RWPE2 (cell line): Measurements from ENCODE around the gene FOXF1.

Experiments
- ATAC-seq: fragments of 200-7000 bp; cut with Tn5 transposase; 3 replicates; pipeline ENCODE4 v1.9.1; 2021; ENCODE audit warnings: low read depth
- DNase-seq: peaks from one replicate; pipeline ENCODE4 v3.0.0-alpha.2; 2020; ENCODE audit warnings: low spot score
- H3K27ac ChIP-seq: fragments of 450-650 bp; 2 replicates; pipeline ENCODE4 v1.5.1; 2017; ENCODE audit warnings: mild to moderate bottlenecking; ENCODE audit not compliant: poor library complexity, severe bottlenecking
- H3K27me3 ChIP-seq: fragments of 250-450 bp; sonication (Bioruptor Pico); 2 replicates; pipeline ENCODE4 v1.5.1; 2021; ENCODE audit warnings: mild to moderate bottlenecking, moderate library complexity; ENCODE audit not compliant: insufficient read depth, poor library complexity, severe bottlenecking
- H3K36me3 ChIP-seq: fragments of 250-450 bp; sonication (Bioruptor Pico); 2 replicates; pipeline ENCODE4 v1.5.1; 2020; ENCODE audit warnings: low read depth, mild to moderate bottlenecking, moderate library complexity
- H3K4me1 ChIP-seq: fragments of 250-450 bp; sonication (Bioruptor Pico); 2 replicates; pipeline ENCODE4 v1.5.1; 2021; ENCODE audit warnings: mild to moderate bottlenecking, moderate library complexity; ENCODE audit not compliant: insufficient read depth, poor library complexity, severe bottlenecking
- H3K4me3 ChIP-seq: fragments of 250-450 bp; sonication (Bioruptor Pico); 2 replicates; pipeline ENCODE4 v1.5.1; 2021; ENCODE audit warnings: mild to moderate bottlenecking, moderate library complexity; ENCODE audit not compliant: severe bottlenecking
- H3K9me3 ChIP-seq: fragments of 250-450 bp; sonication (Bioruptor Pico); 2 replicates; pipeline ENCODE4 v1.5.1; 2021; ENCODE audit warnings: mild to moderate bottlenecking, moderate library complexity; ENCODE audit not compliant: severe bottlenecking
- CTCF ChIP-seq: fragments of 450-650 bp; IDR thresholded peaks from one replicate; pipeline ENCODE4 v1.5.1; 2017; ENCODE audit warnings: mild to moderate bottlenecking, moderate library complexity; ENCODE audit not compliant: poor library complexity, severe bottlenecking

FOXF1 gene

GRCh38 chr16:86500708-86501510, 9.4 kb upstream of the FOXF1 start:
- Histone ChIP-seq H3K9me3 (no peaks in the 10 kb centered on the region), H3K27ac (no peak overlapping the region), H3K4me3 (no peak overlapping the region), H3K4me1 (no peaks in the 10 kb centered on the region), H3K36me3 (no peaks in the 10 kb centered on the region), H3K27me3 (peaks cover 99% of the 10 kb centered on the region)
- DNase-seq = no peak
- no peak for TF ChIP-seq CTCF
- no peak for ATAC-seq

GRCh38 chr16:86501989-86502855, 8.1 kb upstream of the FOXF1 start:
- no peak for TF ChIP-seq CTCF
- Histone ChIP-seq H3K27ac (no peak overlapping the region), H3K36me3 (no peaks in the 10 kb centered on the region), H3K4me3 (no peak overlapping the region), H3K27me3 (peaks cover 99% of the 10 kb centered on the region), H3K4me1 (no peaks in the 10 kb centered on the region), H3K9me3 (no peaks in the 10 kb centered on the region)
- ATAC-seq (no peak), DNase-seq (no peak)

GRCh38 chr16:86502856-86503748, 7.2 kb upstream of the FOXF1 start:
- TF ChIP-seq CTCF = no peak
- peaks cover 100% of the 10 kb centered on the region for H3K27me3 ChIP-seq
- H3K9me3 ChIP-seq = no peaks in the 10 kb centered on the region
- ATAC-seq (no peak), DNase-seq (no peak)
- no peak overlapping the region for H3K27ac ChIP-seq
- no peaks in the 10 kb centered on the region for H3K36me3 ChIP-seq
- H3K4me1 ChIP-seq = no peaks in the 10 kb centered on the region
- no peak overlapping the region for H3K4me3 ChIP-seq

GRCh38 chr16:86503830-86504229, 6.5 kb upstream of the FOXF1 start:
- Histone ChIP-seq H3K27ac (no peak overlapping the region), H3K9me3 (no peaks in the 10 kb centered on the region), H3K36me3 (no peaks in the 10 kb centered on the region), H3K4me3 (no peak overlapping the region), H3K4me1 (no peaks in the 10 kb centered on the region), H3K27me3 (peaks cover 100% of the 10 kb centered on the region)
- ATAC-seq = no peak
- TF ChIP-seq CTCF = no peak
- no peak for DNase-seq
